CD4-positive, alpha-beta T cell treated with Interleukin-6 for 4 hours (primary cell): ENCODE data around the gene RDH5.
"Not testable (repeated sequence)": the region's sequence is repeated elsewhere in the genome, so short reads cannot be mapped to it uniquely, and the experiment has no call there.

ENCODE experiments used
- DNase-seq: peaks from one replicate; pipeline ENCODE4 v3.0.0-alpha.2; 2020; ENCODE audit warnings: mixed read lengths

RDH5 gene

DNA sequence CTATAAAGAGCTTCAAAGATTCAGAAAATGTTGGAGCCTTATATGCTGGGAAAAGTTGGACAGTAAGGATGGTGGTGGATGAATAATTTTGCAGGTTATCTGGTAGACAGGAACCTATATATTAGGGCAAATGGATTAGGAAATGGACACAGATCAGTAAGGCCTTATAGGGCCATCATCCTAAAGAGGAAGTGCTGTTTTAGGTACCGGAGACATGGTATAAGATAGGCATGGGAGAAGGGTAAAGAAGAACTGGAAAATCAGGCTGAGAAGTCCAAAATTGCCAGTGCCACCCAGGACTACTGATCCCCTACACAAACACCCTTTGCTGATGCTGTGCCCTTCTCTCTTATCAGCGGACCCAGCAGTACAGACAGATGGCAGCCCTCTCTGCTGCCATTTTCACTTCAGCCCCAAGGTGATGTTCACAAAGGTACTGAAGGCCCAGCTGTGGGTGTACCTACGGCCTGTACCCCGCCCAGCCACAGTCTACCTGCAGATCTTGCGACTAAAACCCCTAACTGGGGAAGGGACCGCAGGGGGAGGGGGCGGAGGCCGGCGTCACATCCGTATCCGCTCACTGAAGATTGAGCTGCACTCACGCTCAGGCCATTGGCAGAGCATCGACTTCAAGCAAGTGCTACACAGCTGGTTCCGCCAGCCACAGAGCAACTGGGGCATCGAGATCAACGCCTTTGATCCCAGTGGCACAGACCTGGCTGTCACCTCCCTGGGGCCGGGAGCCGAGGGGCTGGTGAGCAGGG is 28.2 kb downstream of the RDH5 start:
- no peak for DNase-seq

GRCh38 chr12:55755246-55755645 is 35.1 kb downstream of the RDH5 start:
- no peak for DNase-seq

DNA sequence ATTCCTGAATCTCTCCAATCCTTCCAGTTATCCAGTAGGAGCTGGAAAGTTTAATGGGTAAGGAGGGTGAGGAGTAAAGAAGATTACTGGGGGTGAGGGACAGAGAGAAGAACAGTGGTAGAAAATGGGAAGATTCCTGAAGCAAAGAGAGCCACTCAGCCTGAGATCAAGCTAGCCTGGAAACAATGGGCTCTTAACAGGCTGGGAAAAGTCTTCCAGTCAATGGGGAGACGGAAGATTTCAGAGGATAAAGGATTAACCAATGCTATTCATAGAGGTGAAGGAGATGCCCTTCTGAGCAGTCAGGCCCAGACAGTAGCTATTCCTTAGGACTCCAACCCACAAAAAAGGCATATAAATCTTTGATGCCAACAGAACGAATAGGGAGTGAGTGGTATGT is 37.5 kb downstream of the RDH5 start:
- DNase-seq, result no peak

- not testable (repeated sequence) for DNase-seq
Measured at GRCh38 chr12:55758575-55758974, 38.4 kb downstream of the RDH5 start.

- DNase-seq, result no peak
Measured at GRCh38 chr12:55760663-55761062, 40.5 kb downstream of the RDH5 start.

DNA sequence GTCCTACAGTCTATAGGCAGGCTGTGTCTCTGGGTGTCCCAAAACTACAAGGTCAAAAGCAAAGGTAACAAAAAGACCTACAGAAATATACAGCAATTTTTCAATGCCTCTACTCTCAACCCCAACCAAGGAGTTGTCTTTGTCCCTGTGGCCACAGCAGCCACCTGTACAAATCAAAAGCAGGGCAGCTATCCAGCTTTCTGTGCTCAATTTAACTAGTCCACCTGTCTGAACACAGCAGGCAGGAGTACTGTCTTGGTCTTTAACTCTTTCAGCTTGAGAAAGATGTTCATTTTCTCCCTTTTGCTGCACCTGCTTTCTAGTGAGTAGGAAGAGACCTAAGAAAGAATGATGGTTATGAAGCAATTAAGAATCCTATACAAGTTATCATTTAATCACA is 42.5 kb downstream of the RDH5 start:
- no peak for DNase-seq

DNA sequence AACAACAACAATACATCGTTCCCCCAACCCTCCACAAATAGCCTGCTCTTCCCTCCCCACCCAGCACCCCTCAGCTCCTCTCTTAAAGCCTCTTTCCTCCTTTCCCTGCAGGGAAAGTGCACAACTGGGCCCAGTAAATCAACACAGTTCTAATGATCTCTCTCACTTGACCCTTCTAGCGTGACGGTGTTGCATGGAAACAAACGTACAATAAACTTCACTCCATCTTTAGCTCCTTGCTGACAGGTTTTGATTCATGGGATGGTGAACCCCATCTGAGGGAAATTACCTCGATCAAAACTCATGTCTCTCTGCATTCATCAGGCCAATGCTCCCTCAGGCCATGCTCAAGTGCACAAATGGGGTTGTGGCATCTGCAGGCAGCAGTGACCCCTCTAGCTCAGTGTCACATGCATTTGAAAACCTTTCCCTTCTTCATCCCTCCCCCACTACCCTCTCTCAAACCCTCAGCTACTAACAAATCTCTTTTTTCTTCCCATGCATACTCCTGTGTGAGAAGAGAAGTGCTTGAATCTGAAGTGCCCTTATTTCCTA is 45.6 kb downstream of the RDH5 start:
- DNase-seq, result no peak

GRCh38 chr12:55767156-55767555 is 47.0 kb downstream of the RDH5 start:
- no peak for DNase-seq

- DNase-seq, result no peak
Measured at GRCh38 chr12:55771736-55772135, 51.5 kb downstream of the RDH5 start.
